GM19043 (cell line): ENCODE measurements around the gene PDZD7.

Experiments
- ATAC-seq: cut with Tn5 transposase; IDR thresholded peaks from one replicate; pipeline ENCODE4 v1.9.1; 2021; ENCODE audit warnings: low read depth; ENCODE audit not compliant: unreplicated experiment

Gene PDZD7

GRCh38 chr10:101020427-101021075 is 10.4 kb downstream of the PDZD7 start:
- ATAC-seq, result no peak

- ATAC-seq, result no peak
These were observed 11.6 kb downstream of the PDZD7 start for GRCh38 chr10:101019440-101019703.

DNA sequence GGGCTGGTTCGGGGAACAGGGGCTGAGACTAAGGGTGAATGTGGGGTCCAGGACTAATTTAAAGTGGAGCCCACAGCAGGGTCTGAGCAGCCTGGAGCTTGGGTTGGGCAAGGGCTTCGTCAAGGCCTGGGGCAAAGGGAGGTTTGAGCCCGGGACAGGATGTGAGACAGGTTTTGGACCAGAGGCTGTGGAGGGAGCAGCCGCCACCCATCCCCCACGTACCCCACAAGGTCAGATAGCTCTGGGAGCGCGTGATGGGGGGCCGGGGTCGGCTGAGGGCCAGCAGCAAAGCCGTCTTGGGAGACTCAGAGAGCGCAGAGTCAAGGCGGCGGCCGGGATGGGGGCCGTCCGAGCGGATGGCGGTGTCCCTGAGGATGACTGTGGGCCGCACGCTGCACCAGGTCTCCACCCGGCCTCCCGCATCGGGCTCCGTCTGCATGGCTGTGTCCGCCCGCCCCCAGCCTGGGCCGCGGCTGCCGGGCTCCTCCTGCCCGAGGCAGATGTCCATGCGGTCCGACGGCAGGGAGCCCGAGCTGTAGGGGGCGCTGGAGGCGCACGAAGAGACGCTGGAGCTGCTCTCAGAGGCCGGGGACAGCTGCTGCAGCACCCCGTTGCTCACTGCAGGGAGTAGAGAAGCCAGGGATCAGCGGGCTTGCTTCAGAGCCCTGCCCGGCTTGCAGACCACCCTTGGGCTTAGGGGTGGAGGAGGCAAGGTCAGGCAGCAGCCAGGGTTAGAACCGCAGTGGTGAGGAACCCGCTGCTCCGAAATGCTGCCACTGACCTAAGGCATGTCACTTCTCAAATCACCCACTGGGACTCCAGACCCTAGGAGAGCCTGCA is 12.1 kb downstream of the PDZD7 start:
- ATAC-seq, result no peak

DNA sequence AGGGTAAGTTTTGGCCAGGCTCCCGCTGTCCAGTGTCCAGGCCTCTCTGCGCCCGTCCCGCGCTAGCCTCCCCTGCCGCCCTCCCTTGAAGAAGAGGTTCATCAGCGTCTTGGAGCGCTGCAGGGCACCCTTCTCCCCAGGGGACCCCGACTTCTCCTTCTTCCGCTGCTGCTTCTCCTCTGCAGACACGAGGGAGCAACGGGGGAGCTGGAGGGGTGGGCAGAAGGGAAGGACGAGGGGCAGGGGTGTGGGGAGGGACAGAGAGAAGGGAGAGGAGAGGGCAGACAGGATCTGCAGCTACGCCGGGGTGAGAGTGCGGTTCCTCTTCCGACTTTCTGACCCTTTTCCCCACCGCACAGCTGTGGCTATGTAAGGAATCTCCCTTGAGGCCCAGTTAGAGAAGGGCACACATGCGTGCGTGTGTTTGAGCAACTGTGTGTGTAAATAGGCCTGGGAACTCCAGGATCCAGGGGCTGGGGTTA is 12.8 kb downstream of the PDZD7 start:
- ATAC-seq, result no peak

GRCh38 chr10:101016814-101017213 is 14.1 kb downstream of the PDZD7 start:
- ATAC-seq, result no peak

DNA sequence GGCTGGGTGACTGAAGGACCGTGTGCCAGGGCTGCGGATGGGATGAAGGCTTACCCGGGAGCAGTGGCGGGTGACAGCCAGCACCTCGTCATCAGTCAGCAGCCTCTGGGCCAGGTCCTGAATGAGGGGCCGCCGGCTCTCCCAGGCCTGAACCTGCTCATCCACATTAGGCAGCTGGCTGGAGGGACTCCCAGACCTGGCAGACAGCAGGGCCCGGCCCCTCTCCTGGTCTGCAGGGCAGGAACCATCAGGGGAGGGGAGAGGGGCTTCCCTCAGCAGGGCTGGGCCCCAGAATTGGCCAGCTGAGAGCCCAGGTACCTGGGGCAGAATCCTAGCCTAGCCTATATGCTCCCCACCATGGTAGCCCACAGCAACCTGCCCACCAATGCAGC is 15.4 kb downstream of the PDZD7 start:
- ATAC-seq, result no peak

DNA sequence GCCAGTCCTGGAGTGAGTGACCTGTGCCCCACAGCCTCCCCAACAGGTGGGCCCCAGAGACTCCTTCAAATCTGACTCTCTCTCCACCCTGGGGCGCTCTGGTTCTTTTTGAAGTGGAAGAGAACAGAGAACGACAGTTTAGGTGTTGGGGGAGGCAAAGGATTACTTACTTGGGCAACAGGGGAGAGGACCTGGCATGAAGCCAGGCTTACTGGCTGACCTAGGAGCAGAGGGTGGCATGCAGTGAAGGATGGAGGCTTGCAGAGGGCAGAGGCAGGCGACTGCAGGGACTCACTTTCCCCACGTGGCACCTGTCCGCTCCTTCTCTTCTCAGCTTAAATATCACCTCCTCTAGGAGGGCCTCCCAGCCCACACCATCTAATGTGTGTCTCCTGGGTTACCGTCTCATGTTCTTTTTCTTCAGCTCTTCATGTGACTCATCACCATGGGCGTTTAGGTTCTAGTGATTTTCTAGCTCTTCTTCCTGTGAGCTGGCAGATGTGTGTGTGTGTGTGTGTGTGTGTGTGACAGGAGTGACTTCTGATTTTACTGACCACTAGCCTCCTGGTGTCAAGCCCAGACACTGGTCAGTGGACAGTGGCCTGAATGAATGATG is 15.9 kb downstream of the PDZD7 start:
- no peak for ATAC-seq

DNA sequence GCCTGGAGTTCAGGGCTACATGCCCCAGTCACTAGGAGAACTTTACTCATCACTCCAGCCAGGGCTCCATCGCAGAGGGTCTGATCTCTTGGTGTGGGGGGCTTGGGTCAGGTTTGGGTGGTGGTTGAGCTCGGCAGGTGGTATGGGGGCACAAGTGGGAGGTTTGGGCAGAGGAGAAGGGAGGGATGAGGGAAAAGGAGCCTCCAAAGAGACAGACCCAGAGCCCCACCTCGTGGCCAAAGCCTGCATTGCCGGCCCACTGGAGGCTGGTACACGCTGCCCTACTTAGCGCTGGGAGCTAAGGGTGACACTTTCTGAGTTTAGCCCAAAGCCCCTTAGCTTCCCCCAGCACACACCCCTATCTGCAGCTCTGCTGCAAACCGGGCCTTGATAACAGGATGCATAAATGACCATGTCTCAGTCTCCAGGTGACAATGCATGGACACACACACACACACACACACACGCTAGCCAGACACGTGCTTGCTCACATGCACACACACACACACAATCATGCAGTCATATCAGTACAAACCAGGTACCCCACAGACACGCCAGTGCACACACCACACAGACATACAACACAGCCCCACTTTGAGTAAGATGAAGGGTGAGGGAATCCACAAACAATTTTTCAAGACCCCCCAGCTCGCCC is 16.6 kb downstream of the PDZD7 start:
- ATAC-seq, result no peak

GRCh38 chr10:101013365-101013825 is 17.5 kb downstream of the PDZD7 start:
- ATAC-seq, result no peak

DNA sequence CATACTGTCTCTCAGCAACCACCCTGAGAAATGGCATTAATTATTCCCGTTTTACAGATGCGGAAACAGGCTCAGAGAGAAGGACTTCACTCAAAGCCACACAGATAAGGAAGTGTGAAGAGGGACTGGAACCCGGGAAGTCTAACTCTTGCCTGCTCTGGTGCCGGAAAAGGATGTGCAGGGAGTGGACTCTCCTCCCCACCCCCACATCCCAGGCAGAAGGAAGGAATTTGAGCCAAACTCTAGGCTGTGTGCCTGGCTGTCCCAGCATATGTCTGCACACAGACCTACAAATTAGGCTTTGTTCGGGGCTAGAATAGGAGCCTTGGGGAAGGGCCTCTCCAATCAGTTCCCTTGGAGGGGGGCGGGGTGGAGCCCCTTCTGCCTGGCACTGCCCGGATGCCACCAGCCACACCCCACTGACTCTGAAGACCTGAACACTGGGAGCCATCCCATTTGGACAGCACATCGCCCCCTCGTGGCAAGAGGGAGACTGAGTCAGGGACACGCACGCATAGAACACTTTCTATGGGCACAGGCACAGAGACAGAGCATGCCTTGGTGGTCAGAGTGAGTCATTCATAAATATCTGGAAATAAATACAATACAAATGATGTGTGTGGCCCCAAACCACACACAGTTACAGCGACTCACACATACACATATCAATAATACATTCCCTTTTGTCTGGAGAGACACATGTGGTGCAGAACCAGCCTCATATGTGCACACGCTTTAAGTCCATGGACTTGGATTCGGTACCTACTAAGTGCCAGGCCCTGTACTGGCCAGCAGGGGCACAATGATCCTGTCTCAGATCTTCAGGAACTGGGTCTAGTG is 18.2 kb downstream of the PDZD7 start:
- peak; percentile 61 for ATAC-seq

GRCh38 chr10:101011517-101012423 is 19.2 kb downstream of the PDZD7 start:
- ATAC-seq, result no peak

- ATAC-seq, result no peak
These were observed 20.6 kb downstream of the PDZD7 start for GRCh38 chr10:101010329-101010728.

DNA sequence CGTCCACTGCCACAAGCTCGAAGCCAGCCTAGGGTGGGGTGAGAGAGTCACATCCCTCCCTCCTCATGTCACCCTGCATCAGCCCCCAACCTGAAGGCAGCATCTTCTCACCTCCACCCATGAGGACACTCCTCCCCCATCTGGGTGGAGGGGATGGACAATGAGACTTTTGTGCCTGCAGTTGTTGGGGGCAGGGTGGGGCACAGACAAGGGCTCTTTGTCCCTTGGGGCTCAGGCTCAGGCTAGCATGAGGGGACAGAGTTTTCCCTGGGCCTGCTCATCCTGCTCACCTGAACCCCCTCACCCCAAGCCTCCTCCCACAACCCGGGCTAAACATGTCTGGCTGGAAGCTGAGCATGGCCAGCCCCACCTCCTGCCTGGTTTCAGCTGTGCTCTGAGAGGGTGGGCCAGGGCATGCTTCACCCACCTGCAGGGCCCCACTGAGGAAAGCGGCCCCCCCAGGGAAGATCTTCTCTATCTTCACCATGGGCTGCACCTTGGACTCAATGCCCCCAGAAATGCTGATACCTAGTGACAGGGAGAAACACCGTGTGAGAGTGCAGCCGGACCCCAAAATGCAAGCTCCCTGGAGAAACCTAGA is 22.0 kb downstream of the PDZD7 start:
- ATAC-seq, result no peak

GRCh38 chr10:101007915-101008822 is 22.8 kb downstream of the PDZD7 start:
- ATAC-seq, result no peak

GRCh38 chr10:101007099-101007711 is 23.7 kb downstream of the PDZD7 start:
- ATAC-seq, result no peak

DNA sequence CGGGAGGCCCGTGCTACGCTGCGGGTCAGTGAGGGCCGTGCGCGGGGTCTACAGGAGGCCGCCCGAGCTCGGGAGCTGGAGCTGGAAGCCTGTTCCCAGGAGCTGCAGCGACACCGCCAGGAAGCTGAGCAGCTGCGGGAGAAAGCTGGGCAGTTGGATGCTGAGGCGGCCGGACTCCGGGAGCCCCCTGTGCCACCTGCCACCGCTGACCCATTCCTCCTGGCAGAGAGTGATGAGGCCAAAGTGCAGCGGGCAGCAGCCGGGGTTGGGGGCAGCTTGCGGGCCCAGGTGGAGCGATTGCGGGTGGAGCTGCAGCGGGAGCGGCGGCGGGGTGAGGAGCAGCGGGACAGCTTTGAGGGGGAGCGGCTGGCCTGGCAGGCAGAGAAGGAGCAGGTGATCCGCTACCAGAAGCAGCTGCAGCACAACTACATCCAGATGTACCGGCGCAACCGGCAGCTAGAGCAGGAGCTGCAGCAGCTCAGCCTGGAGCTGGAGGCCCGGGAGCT is 24.3 kb downstream of the PDZD7 start:
- no peak for ATAC-seq

- no peak for ATAC-seq
These were observed 24.9 kb downstream of the PDZD7 start for GRCh38 chr10:101005869-101006567.
